SK-N-SH treated with all-trans-retinoic acid at 6 μM for 48 hours (cell line): Measurements from ENCODE around the gene ST14.

ENCODE experiments used
- ATAC-seq: fragments of 200-7000 bp; cut with Tn5 transposase; 3 replicates; pipeline ENCODE4 v1.9.1; 2020; ENCODE audit warnings: mild to moderate bottlenecking, moderate library complexity
- ARNTL ChIP-seq: fragments of 450-650 bp; formaldehyde crosslinking; IDR thresholded peaks from 2 replicates; pipeline ENCODE4 v1.5.0; 2020; ENCODE audit warnings: low read depth, mild to moderate bottlenecking, moderate library complexity, borderline replicate concordance
- CSDC2 ChIP-seq: fragments of 250-450 bp; sonication (Bioruptor Pico); IDR thresholded peaks from 2 replicates; pipeline ENCODE4 v1.5.0; 2020; ENCODE audit warnings: mild to moderate bottlenecking, moderate library complexity
- ESRRG ChIP-seq: fragments of 250-450 bp; sonication (Bioruptor Pico); IDR thresholded peaks from 2 replicates; pipeline ENCODE4 v1.6.1; 2021; ENCODE audit warnings: mild to moderate bottlenecking
- GLIS3 ChIP-seq: fragments of 250-450 bp; sonication (Bioruptor Pico); IDR thresholded peaks from 2 replicates; pipeline ENCODE4 v1.5.0; 2020; ENCODE audit warnings: mild to moderate bottlenecking, moderate library complexity
- ISL1 ChIP-seq: fragments of 250-450 bp; sonication (Bioruptor Pico); IDR thresholded peaks from 2 replicates; pipeline ENCODE4 v2.1.2; 2022; ENCODE audit warnings: mild to moderate bottlenecking, moderate library complexity
- OSR1 ChIP-seq: fragments of 250-450 bp; sonication (Bioruptor Pico); IDR thresholded peaks from 2 replicates; pipeline ENCODE4 v1.8.0; 2022; ENCODE audit warnings: moderate library complexity, mild to moderate bottlenecking, inconsistent platforms
- PPARA ChIP-seq: fragments of 250-450 bp; sonication (Bioruptor Pico); IDR thresholded peaks from 2 replicates; pipeline ENCODE4 v1.5.0; 2020; ENCODE audit warnings: mild to moderate bottlenecking, borderline replicate concordance
- RARB ChIP-seq: fragments of 250-450 bp; sonication (Bioruptor Pico); IDR thresholded peaks from 2 replicates; pipeline ENCODE4 v1.8.0; 2021; ENCODE audit warnings: mild to moderate bottlenecking, moderate library complexity
- SNAI2 ChIP-seq: fragments of 250-450 bp; sonication (Bioruptor Pico); IDR thresholded peaks from 2 replicates; pipeline ENCODE4 v1.5.0; 2020; ENCODE audit warnings: mild to moderate bottlenecking, moderate library complexity
- TCF4 ChIP-seq: fragments of 250-450 bp; sonication (Bioruptor Pico); IDR thresholded peaks from 2 replicates; pipeline ENCODE4 v1.8.0; 2021; ENCODE audit warnings: mild to moderate bottlenecking, moderate library complexity, borderline replicate concordance
- TOX ChIP-seq: fragments of 250-450 bp; sonication (Bioruptor Pico); IDR thresholded peaks from 2 replicates; pipeline ENCODE4 v1.8.0; 2021; ENCODE audit warnings: mild to moderate bottlenecking, moderate library complexity, borderline replicate concordance
- ZC3H10 ChIP-seq: fragments of 250-450 bp; sonication (Bioruptor Pico); IDR thresholded peaks from 2 replicates; pipeline ENCODE4 v1.5.1; 2021; ENCODE audit warnings: mild to moderate bottlenecking, moderate library complexity
- ZFP3 ChIP-seq: fragments of 250-450 bp; sonication (Bioruptor Pico); IDR thresholded peaks from 2 replicates; pipeline ENCODE4 v1.5.0; 2020; ENCODE audit warnings: mild to moderate bottlenecking, moderate library complexity
- ZFP30 ChIP-seq: fragments of 450-650 bp; formaldehyde crosslinking; IDR thresholded peaks from 2 replicates; pipeline ENCODE4 v1.5.0; 2022; ENCODE audit warnings: mild to moderate bottlenecking, moderate library complexity
- ZNF565 ChIP-seq: fragments of 450-650 bp; formaldehyde crosslinking; conservative IDR thresholded peaks from 2 replicates; pipeline ENCODE4 v1.5.0; 2020; ENCODE audit warnings: low read depth, mild to moderate bottlenecking, moderate library complexity
- ZNF70 ChIP-seq: fragments of 450-650 bp; formaldehyde crosslinking; IDR thresholded peaks from 2 replicates; pipeline ENCODE4 v1.5.0; 2020; ENCODE audit warnings: mild to moderate bottlenecking, moderate library complexity
- ZNF8 ChIP-seq: fragments of 450-650 bp; formaldehyde crosslinking; IDR thresholded peaks from 2 replicates; pipeline ENCODE4 v1.5.0; 2020; ENCODE audit warnings: mild to moderate bottlenecking, moderate library complexity
- TF ChIP-seq, protein P1 (sequence below): fragments of 250-450 bp; sonication (Bioruptor Pico); IDR thresholded peaks from 2 replicates; pipeline ENCODE4 v1.5.1; 2021; ENCODE audit warnings: mild to moderate bottlenecking, moderate library complexity
- TF ChIP-seq, protein P2 (sequence below): fragments of 250-450 bp; sonication (Bioruptor Pico); IDR thresholded peaks from 2 replicates; pipeline ENCODE4 v1.5.0; 2020; ENCODE audit warnings: mild to moderate bottlenecking, moderate library complexity
- TF ChIP-seq, protein P3 (sequence below): fragments of 250-450 bp; sonication (Bioruptor Pico); IDR thresholded peaks from 2 replicates; pipeline ENCODE4 v1.8.0; 2020; ENCODE audit warnings: mild to moderate bottlenecking, moderate library complexity, borderline replicate concordance
- TF ChIP-seq, protein P4 (sequence below): fragments of 250-450 bp; sonication (Bioruptor Pico); IDR thresholded peaks from 2 replicates; pipeline ENCODE4 v1.8.0; 2021; ENCODE audit warnings: low read depth, mild to moderate bottlenecking, moderate library complexity, borderline replicate concordance

Gene ST14

DNA sequence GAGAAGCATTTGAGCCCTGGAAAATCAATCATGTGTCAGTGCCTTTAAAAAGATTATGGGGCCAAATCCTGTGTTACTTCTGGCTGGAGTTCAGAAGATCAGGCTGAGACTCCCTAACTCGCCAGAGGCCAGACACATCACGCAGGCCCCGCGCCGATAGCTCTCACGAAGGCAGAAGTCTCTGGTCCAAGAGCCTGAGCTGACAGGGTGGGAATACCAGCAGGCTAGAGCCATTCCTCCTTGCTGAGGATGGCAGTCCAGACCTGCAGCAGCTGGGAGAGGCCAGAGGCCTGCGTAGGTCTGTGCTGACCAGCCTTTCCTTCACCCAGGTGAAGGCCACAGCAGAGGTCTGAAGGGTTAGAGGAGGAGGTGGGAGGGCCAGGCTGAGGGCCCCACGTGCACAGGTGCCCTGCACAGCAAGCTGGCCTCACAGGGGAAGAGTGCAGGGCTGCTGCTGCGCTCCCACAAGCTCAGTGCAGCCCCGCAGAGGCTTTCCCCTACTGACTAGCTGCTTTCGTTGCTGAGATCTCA lies 52.9 kb downstream of the ST14 start (continued):
- TF ChIP-seq, protein P1, sequence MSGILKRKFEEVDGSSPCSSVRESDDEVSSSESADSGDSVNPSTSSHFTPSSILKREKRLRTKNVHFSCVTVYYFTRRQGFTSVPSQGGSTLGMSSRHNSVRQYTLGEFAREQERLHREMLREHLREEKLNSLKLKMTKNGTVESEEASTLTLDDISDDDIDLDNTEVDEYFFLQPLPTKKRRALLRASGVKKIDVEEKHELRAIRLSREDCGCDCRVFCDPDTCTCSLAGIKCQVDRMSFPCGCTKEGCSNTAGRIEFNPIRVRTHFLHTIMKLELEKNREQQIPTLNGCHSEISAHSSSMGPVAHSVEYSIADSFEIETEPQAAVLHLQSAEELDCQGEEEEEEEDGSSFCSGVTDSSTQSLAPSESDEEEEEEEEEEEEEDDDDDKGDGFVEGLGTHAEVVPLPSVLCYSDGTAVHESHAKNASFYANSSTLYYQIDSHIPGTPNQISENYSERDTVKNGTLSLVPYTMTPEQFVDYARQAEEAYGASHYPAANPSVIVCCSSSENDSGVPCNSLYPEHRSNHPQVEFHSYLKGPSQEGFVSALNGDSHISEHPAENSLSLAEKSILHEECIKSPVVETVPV: no peak
- TF ChIP-seq ESRRG (CRISPR knock-in tag) (no peak), ISL1 (no peak), ZNF565 (CRISPR knock-in tag) (no peak), SNAI2 (CRISPR knock-in tag) (no peak), GLIS3 (no peak), ZFP30 (CRISPR knock-in tag) (no peak)
- TF ChIP-seq, all 23 proteins: peak for 0

DNA sequence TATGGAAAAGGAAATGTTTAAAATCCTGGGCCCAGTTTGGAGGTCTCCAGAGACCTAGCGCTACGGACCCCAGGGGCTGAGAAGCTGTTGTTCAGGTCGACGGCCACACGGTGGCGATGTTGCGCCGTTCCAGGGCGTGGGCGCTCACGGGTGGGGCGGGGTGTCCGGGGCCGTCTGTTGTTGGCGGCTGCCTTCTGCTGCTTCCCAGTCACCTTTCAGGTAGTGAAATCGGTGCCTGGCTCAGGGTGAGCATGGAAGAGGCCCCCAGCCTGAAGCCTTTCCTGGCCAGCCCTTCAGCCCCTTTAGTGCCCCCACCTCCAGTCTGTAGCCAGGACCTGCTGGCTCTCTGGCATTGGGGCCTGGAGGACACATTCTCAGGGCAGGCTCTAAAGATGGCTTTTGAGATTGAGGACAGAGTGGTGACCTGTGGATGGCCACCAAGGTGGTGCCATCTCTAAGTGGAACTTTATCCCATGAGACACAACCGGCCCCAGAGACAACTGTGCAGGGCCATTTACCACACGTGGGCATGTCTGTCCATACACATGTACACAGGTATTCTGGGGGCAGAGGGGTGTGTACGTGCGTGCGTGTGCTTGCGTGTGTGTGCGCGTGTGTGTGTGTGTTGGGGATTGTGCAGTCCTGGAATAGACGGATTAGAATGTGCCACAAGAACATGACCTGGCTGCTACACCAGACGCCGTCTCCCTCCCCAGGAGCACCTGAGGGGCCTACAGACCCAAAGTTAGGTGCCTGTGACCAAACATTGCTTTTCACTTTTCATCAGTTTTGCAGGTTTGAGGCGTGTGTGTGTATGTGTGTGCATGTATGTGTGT lies 53.8 kb downstream of the ST14 start:
- peak; percentile 90 for ATAC-seq
- TF ChIP-seq, protein P2, sequence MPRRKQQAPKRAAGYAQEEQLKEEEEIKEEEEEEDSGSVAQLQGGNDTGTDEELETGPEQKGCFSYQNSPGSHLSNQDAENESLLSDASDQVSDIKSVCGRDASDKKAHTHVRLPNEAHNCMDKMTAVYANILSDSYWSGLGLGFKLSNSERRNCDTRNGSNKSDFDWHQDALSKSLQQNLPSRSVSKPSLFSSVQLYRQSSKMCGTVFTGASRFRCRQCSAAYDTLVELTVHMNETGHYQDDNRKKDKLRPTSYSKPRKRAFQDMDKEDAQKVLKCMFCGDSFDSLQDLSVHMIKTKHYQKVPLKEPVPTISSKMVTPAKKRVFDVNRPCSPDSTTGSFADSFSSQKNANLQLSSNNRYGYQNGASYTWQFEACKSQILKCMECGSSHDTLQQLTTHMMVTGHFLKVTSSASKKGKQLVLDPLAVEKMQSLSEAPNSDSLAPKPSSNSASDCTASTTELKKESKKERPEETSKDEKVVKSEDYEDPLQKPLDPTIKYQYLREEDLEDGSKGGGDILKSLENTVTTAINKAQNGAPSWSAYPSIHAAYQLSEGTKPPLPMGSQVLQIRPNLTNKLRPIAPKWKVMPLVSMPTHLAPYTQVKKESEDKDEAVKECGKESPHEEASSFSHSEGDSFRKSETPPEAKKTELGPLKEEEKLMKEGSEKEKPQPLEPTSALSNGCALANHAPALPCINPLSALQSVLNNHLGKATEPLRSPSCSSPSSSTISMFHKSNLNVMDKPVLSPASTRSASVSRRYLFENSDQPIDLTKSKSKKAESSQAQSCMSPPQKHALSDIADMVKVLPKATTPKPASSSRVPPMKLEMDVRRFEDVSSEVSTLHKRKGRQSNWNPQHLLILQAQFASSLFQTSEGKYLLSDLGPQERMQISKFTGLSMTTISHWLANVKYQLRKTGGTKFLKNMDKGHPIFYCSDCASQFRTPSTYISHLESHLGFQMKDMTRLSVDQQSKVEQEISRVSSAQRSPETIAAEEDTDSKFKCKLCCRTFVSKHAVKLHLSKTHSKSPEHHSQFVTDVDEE: no peak
- TF ChIP-seq ESRRG (CRISPR knock-in tag) (no peak), ZFP30 (CRISPR knock-in tag) (no peak), CSDC2 (CRISPR knock-in tag) (no peak)
- TF ChIP-seq, protein P3, sequence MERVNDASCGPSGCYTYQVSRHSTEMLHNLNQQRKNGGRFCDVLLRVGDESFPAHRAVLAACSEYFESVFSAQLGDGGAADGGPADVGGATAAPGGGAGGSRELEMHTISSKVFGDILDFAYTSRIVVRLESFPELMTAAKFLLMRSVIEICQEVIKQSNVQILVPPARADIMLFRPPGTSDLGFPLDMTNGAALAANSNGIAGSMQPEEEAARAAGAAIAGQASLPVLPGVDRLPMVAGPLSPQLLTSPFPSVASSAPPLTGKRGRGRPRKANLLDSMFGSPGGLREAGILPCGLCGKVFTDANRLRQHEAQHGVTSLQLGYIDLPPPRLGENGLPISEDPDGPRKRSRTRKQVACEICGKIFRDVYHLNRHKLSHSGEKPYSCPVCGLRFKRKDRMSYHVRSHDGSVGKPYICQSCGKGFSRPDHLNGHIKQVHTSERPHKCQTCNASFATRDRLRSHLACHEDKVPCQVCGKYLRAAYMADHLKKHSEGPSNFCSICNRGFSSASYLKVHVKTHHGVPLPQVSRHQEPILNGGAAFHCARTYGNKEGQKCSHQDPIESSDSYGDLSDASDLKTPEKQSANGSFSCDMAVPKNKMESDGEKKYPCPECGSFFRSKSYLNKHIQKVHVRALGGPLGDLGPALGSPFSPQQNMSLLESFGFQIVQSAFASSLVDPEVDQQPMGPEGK (CRISPR knock-in tag): no peak

DNA sequence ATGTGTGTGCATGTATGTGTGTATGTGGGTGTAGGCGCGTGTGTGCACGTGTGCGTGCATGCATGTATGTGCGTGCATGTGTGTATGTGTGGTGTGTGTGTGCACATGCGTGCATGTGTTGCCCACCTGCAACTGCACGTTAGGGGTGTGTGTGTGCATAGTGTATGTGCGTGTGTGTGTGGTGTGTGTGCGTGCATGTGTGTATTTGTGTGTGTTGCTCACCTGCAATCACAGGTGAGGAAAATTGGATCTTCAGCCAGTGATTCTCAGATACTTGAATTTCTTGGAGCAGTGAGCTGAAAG lies 54.3 kb downstream of the ST14 start:
- TF ChIP-seq PPARA (no peak), GLIS3 (no peak), SNAI2 (CRISPR knock-in tag) (no peak), ARNTL (CRISPR knock-in tag) (no peak), TOX (no peak), OSR1 (CRISPR knock-in tag) (no peak), ZFP3 (no peak), ZNF8 (CRISPR knock-in tag) (no peak), TCF4 (CRISPR knock-in tag) (no peak), ZC3H10 (CRISPR knock-in tag) (no peak), ZNF70 (no peak), CSDC2 (CRISPR knock-in tag) (no peak), ISL1 (no peak), RARB (CRISPR knock-in tag) (no peak)
- TF ChIP-seq, protein P4, sequence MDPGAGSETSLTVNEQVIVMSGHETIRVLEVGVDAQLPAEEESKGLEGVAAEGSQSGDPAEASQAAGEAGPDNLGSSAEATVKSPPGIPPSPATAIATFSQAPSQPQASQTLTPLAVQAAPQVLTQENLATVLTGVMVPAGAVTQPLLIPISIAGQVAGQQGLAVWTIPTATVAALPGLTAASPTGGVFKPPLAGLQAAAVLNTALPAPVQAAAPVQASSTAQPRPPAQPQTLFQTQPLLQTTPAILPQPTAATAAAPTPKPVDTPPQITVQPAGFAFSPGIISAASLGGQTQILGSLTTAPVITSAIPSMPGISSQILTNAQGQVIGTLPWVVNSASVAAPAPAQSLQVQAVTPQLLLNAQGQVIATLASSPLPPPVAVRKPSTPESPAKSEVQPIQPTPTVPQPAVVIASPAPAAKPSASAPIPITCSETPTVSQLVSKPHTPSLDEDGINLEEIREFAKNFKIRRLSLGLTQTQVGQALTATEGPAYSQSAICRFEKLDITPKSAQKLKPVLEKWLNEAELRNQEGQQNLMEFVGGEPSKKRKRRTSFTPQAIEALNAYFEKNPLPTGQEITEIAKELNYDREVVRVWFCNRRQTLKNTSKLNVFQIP (CRISPR knock-in tag): no peak
- TF ChIP-seq, protein P2: no peak
- ATAC-seq: no peak
